ENCODE results near the gene OBP2A. TPM values are rescaled to one million over a fixed set of nuclear protein-coding genes. Genes with fewer than 3 reads are reported as not detected.

The OBP2A gene
- total RNA-seq, 2 experiments from 2014 or later: not detected

DNA sequence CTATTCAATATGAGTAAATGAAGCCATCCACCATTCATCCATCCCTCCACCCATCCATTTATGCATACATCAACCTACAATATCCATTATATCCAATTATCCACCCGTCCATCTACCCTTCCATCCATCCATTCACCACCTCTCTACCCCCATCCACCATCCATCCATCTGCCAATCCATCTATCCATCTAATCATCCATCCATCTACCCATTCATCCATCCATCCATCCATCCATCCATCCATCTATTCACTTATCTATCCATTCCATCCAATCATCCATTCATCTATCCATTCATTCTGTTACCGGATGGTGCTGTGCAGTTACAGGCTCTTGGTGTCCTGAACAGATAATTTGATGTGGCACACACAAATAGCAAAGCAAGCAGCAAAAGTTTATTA is 26.3 kb downstream of the OBP2A start:
- ChIA-PET POLR2A (no interaction called here), CTCF (interaction anchor here (0.5 kb wide), 1 partner anchor 754 kb away, joined by 3 read pairs; no protein-coding TSS in a partner anchor)

DNA sequence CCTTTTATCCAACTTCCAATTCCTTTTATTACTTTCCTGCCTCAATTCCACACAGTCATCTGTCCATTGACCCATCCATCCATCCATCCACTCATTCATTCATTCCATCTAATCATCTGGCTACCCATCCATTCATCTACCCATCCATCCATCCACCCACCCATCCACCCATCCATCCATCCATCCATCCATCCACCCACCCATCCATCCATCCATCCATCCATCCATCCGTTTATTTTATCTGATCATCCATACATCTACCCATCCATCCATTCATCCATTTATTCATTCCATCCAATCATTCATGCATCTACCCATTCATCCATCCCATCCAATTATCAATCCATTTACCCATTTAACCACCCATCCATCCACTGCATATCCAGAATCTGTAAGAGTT is 27.2 kb downstream of the OBP2A start:
- ChIA-PET POLR2A (no interaction called here), CTCF (no interaction called here)

DNA sequence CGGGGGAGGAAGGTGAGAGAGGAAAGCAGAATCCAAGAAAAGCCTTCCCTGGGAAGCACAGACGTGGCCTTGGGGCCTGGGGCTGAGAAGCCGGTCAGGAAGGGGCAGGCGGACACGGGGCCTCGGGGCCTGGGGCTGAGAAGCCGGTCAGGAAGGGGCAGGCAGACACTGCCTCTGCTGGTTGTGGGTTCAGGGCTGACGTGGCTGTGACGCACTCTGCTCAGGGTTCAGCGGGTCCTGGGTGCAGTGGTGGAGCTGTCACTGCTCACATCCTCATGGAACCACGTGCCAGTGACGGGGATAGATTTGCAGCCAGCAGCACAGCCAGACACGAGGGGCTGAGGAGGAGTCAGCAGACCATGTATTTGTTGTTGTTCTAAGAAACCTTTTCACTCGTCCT is 28.4 kb downstream of the OBP2A start:
- CTCF ChIA-PET: interaction anchor here (0.5 kb wide), 1 partner anchor 24 kb away, joined by 3 read pairs; no protein-coding TSS in a partner anchor

DNA sequence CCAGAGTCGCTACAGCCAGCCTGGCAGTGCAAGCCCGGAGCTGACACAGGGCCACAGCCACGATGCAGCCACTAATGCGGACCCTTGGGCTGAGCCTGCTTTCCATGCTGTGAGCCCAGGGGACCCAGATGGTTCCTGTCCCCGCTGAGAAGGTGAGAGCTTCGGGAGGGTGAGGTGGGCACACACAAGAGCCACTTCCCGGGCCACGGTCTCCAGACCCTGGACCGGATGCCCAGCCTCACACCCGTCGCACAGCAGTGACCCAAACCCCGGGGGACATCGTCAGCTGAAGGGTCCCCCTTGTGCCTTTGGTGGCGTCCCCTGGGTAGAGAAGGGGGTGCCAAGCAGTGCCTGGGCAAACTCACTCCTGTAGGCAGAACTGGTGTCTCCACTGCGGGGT is 29.0 kb downstream of the OBP2A start:
- ChIA-PET POLR2A (no interaction called here), CTCF (interaction anchor here (0.5 kb wide), 1 partner anchor 24 kb away, joined by 3 read pairs; no protein-coding TSS in a partner anchor)

More for the DNA sequence above, 28.4 kb downstream of the OBP2A start:
- POLR2A ChIA-PET: no interaction called here

DNA sequence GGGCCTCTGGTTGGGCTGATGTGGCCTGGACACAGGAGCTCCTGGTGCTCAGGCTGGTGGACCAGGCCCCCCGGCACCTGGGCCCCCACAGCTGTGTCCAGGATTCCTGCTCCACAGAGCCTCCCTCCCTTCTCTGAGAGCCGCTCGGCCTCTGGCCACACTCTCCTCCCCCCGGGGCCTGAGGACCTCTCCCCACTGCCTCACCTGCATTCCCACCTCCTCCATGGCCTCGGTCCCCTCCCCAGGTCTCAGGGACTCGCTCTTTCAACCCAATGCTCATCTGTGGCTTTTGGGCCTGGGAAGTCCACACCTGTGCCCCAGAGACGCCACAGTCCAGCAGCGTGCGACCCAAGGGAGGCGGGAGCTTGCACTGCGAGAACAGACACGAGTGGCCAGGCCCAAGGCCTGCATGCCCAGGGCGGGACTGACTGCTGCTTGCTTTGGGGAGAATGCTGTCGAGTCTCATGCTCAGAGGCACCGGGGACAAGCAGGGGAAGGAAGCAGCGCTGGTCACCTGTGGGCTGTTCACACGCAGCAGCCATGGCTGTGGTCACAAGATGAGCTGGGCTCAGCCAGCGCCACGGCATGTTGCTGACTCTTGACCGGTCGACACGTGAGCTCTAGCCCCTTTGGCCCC is 30.2 kb downstream of the OBP2A start:
- ChIA-PET CTCF (no interaction called here), POLR2A (no interaction called here)

DNA sequence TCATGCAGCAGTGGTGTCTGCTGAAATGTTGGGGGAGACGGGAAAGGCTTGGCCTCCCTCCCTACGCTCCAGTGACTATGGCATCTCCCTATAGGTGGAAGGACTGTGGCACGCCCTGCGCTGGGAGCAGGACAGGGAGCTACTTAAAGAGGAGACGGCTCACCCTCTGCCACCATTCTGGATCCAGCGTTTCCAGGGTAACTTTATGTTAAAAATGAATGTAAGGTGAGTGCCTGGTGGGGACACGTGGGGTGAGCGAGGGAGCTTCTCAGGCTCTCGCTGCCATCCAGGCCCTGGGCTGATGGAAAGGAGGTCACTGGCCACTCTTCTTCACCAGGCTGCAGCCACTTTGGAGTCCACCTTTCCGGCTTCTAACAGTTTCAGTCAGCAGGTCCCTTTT is 31.3 kb downstream of the OBP2A start:
- POLR2A ChIA-PET: no interaction called here
- CTCF ChIA-PET: no interaction called here

DNA sequence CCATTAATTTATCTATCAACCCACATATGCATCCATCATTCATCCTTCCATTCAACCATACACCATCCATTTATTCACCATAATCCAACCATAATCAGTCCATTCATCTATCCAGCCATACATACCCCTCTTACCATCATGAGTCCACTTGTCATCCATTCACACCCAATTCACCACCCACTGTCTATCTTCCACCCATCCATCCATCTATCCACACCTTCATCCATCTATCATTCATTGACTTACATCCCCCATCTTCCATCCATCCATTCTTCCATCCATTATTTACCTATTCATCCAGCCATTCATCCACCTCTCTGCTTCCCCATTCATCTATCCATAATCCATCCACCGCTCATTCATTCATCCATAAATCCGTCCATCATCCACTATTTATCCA is 33.4 kb downstream of the OBP2A start:
- CTCF ChIA-PET: no interaction called here
- POLR2A ChIA-PET: no interaction called here

DNA sequence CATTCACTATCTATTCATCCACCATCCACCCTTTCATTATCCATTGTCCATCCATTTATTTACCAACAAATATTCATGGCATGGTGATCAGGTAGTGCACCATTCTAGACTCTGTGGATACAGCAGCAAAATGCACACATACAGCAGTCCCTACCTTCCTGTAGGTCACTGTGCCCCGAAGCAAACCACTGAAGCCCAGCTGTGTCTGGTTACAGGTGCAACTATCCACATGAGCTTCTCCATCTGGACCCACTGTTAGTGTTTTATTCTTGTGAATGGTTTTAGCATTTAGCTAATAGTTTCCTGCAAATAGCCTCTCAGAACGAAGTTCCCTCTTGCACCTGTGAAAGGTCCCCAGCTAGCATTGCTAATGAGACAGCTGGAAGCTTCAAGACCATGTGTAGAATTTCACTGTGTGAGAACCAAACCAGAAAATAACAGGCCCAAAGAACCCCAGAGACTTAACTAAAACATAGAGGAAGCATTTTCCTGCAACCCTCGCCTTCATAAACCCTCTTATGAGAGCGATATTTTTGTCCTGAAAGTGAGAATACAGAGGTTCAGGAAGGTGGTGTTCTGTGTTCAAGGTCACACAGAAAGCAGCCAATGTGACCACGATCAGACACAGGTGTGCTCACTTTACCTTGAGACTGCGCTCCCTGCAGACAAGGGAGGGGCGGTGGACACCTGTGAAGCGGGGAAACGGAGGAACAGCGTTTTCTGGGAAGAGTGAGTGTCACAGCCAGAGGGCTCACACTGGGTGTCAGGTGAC is 34.1 kb downstream of the OBP2A start:
- CTCF ChIA-PET: no interaction called here
- POLR2A ChIA-PET: no interaction called here

DNA sequence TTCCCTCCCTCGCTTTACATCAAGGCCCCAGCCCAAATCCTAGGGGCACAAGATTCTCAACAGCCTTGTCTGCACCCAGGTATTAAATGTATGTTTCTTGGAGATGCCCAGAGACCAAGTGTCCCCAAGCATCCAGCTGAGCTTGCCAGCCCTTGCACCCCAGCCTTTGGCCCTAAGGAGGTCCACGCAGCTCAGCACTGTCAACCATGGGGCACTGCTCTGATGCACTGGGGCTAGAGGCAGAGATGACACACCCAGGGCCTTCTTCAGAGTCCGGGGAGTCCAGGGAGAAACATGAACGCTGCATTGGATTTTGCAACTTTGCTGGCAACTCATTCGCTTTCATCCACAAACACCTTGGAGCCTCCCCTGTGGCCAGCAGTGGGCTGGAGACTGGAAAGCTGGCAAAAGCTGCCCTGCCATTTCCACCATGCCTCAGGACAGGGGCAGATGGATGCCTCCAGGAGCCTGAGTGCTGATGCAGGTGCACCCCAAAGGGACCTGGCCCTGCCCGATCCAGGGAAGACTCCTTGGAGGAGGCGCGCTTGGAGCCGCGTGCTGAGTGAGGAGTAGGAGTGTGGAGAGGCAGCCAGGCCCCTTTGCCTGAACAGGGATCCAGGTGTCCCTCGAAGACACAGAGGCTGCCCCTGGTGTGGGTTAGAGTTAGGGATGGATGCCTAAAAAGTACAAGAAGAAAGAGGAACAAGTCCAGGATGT is 34.9 kb downstream of the OBP2A start:
- ChIA-PET CTCF (no interaction called here), POLR2A (no interaction called here)

DNA sequence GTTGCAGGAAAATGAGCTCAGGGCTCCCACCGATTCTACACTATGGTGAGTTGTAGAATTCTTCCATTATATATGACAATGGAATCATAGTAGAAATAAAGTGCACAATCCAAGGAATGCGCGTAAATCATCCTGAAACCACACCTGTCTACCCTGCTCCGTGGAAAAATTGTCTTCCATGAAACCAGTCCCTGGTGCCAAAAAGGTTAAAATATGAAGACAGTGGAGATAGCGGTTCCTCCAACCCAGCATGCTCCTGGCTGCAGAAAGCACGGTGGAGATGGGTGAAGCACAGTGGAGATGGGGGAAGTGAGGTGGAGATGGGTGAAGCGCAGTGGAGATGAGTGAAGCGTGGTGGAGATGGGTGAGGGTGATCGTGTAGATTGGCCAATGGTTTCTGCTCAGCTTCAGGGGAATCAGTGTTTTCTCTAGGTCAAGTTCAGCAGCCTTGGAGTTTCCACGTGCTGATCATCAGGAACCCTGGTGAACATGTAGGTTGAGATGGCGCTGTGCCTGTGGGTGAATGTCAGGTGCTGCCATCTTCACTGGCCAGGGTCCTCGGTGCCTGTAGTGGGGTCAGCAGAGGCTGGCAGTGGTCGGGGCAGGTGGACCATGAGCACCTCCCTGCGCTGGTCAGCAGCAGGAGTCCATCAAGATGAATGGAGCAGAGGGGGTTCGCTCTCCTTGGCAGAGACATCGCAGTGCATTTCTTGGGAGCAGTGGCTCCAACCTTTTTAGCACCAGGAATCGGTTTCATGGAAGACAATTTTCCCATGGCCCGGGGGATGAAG is 35.9 kb downstream of the OBP2A start:
- CTCF ChIA-PET: no interaction called here

DNA sequence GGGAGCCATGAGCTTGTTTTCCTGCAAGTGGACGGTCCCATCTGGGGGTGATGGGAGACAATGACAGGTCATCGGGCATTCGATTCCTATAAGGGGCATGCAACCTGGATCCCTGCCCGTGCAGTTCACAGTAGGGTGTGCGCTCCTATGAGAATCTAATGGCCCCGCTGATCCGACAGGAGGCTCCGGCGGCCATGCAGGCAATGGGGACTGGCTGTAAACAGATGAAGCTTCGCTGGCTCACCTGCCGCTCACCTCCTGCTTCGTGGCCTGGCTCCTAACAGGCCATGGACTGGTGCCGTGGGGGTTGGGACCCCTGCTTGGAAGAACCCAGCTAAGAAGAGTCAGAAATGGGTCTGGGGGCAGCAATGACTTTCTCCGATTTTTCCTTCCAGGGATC is 36.6 kb downstream of the OBP2A start:
- ChIA-PET CTCF (no interaction called here), POLR2A (no interaction called here)

More for the DNA sequence above, 35.9 kb downstream of the OBP2A start:
- POLR2A ChIA-PET: no interaction called here

DNA sequence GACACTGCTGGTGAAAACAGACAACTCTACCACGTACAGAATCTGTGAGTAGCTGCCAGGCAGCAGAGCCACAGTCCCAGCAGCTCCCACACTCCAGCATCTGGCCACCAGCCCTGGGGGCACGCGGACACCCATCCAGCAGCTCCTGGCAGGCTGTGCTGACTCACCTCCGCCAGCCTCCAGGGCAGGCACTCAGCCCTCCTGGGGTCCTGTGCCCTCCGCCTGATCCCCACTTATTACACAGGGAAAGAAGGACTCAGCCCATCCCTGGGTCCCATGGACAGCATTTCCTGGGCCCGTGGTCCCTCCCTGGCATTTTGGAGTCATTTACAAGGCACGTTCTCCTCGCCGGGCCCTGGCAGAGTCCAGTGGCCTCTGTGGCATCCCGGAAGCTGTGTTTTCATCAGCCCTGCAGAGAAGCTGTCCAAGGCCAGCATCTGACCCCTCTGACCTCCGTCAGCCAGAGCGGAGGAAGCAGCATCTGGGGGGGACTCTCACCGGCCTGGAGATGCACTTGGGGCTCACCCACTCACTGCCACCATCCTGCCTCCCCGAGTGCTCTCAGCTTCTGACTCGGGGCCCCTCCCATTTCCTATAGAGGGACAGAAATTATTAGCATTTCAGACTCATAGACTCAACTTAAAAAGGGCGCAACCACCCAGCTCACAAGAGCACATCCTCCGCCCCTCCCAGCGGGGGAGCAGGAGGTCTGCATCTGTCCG is 37.2 kb downstream of the OBP2A start:
- ChIA-PET POLR2A (no interaction called here), CTCF (no interaction called here)

DNA sequence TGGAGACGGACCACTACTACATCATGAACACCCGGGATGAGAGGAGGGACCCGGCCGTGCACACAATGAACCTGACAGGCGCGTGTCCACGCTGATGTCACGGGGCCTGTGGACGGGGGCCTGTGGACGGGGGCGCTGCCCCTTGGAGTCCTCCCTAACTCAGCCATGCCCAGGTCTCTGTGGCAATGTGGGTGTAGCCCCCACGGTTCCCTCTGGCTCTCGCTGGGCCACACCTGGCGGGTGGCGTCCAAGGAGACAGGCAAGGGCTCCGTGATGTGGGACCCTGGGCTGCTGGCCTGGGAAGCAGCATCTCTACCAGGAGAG is 37.7 kb downstream of the OBP2A start:
- CTCF ChIA-PET: no interaction called here
- POLR2A ChIA-PET: no interaction called here

DNA sequence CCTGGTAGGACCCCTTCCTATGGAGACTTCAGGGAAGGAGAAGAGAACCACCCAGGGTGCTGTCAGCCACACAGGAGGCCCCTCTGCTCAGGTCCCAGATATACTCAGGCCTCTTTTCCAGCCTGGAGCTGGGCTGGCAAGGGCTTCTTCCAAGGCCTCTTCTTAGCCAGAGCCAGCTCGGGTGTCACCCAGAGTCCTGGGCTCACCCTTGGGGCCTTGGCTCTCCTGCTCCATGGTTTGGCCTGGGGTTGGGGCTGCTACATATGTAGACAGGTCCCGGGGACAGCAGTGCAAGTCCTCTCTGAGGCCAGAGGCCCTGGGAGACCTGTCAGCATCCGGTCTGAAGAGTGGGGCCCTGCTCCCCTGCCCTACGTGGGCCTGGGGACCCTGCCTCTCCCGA is 38.4 kb downstream of the OBP2A start:
- ChIA-PET CTCF (no interaction called here), POLR2A (no interaction called here)

DNA sequence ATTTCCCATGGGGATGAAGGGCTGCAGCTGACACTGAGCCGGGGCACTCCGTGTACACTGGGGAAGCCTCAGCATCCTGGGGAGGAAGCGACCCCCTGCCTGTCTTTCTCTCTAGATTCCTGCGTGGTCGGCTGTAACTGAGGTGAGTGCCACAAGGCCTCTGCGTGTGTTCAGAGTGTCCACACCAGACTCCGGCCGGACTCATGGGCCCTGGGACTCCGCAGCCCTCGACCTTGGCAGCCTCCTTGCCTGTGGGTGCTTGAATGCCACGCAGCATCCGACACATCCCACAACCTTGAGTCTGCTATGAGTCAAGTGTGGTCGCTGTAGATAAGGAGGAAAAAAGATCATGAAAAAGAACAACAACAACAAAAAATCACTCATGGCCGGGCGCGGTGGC is 39.0 kb downstream of the OBP2A start:
- CTCF ChIA-PET: no interaction called here

DNA sequence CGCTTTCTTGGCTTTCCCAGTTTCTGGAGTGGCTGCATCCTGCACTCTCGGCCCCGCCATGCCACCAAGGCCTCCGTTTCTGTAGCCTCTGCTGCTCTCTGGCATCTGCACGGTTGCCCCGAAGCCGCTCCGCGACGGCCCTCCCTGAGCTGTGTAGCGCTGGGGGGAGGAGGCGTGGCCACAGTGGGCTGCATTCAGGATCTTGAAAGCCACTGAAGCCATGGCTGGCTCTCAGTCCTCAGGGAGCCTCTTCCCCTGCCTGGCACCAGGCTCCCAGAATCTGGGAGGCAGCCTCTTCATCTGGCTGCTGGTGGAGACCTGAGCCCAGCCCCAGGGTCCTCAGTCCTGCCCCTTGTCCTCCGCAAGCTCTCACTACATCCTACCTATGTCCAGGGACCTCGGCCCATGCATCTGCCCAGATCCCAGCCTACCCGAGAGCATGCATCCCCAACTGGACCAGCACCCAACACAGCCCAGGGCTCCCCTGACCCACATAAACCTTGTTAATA is 40.7 kb downstream of the OBP2A start:
- POLR2A ChIA-PET: no interaction called here

More for the DNA sequence above, 39.0 kb downstream of the OBP2A start:
- POLR2A ChIA-PET: no interaction called here

DNA sequence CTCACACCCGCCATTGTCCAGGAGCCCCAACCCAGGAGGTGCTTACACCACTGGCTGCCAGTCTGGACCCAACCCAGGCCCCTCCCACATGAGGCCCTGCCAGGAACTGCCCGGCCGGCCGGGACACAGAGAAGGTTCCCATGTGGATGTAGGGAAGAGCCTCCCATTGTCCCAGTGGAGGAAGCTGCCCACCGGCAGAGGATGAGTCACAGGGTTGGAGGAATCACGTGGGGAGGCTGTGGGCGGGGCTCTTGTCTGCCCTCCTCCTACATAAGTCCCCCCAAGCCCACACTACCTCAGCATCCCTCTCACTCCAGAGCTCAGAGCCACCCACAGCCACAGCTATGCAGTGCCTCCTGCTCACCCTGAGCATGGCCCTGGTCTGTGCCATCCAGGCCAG is 41.7 kb downstream of the OBP2A start:
- ChIA-PET CTCF (no interaction called here), POLR2A (no interaction called here)

More for the DNA sequence above, 40.7 kb downstream of the OBP2A start:
- CTCF ChIA-PET: no interaction called here

DNA sequence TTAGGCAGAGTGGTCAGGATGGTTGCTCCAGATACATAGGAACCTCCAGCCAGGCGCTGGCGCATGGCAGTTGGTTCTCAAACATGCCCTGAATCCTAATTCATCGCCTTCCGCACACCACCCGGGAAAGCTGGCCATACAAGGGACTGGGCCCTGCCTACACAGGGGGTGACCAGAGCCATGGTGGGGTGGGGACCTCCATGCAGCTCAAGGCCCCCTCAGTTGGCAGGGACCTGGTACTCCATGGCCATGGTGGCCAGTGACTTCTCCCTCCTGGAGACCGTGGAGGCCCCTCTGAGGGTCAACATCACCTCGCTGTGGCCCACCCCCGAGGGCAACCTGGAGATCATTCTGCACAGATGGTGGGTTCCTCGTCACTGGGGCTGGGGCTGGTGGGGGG is 42.4 kb downstream of the OBP2A start:
- ChIA-PET POLR2A (no interaction called here), CTCF (no interaction called here)

DNA sequence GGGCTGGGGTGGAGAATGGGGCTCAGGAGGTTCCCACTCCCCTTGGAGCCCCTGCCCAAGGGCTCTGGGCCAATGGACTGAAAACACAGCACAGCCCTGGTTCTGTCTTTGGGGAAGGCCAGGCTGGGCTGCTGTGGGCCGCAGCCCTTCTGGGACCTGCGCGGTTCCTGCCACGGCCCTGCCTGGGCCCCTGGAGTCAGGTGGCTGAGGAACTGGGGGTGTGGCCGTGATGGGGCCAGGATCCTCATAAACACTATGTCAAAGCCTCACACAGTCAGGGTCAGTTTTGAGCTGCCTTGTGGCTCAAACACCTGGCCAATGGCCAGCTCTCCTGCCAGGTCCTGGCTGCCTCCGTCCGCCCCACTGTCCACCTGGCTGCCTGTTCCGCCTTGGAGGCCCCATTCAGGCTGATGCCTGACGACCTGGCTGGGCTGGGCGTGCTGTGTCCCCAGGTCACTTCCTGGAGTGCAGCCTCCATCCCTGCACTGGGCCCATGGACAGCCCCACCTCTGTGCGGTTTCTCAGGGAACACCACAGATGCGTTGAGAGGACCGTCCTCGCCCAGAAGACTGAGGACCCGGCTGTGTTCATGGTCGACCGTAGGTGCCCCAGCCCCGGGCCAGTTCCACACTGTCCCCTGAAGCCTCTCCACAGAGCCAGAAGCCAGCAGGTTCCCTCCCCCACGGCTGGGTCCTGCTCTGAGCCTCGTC is 43.1 kb downstream of the OBP2A start:
- ChIA-PET POLR2A (no interaction called here), CTCF (no interaction called here)

Measured in activated CD8-positive, alpha-beta memory T cell treated with anti-CD3 and anti-CD28 coated beads for 36 hours (primary cell).